ENCODE data around the gene OR2T29.
"Not testable (repeated sequence)": the region's sequence is repeated elsewhere in the genome, so short reads cannot be mapped to it uniquely, and the experiment has no call there.

The OR2T29 gene

DNA sequence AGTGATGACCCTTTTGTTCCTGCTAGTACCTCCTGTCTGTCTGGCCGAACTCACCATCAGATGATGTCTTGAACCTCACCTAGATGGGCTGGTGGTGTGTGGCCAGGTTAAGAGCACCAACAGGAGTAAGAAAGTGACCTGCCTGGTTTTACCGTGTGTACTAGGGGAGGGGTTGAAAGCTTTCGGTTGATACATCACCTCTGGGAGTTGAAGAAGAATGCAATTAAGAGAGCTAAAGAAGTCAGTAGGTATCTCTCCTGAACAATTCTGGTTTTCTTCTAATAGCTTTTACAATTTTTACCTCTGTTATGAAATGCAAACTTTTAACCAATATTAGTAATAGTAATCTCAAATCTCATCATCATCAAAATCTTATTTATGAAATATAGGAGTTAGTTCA is at the start of gene OR2T29:
OR2T29 (minus strand) TSS at position 101 of the 400 bp plus-strand sequence. CDS start 3,281 bp downstream, outside the sequence.
- not testable (repeated sequence) for DNase-seq (ENCODE audit: low spot score)

DNA sequence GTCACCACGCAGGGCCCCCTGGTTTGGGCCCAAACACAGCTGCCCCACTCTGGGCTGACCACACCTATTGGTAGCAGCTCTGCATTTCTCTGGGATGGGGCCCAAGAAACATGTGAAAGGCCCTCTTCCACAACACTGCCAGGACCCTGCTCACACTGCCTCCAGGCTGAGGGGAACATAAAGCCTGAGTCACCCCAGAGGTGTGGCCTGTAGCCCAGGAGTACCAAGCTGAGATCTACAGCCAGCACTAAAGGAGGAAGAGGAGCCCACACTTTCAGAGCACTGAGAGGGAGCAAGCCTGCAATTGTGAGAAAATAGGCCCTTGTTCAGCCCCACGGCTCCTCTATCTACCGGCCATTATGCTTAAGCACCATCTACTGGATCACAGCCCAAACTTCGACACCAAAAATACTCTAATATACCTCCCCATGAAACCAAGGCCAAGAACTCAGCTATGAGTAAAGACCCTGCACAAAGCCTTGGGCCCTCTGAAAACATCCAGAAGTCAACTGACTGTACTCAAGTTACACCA is 49.4 kb upstream of the OR2T29 start:
- DNase-seq (ENCODE audit: low spot score), result no peak

GRCh38 chr1:248610301-248610700 is 47.7 kb upstream of the OR2T29 start:
- no peak for DNase-seq (ENCODE audit: low spot score)

GRCh38 chr1:248599396-248599795 is 36.8 kb upstream of the OR2T29 start:
- DNase-seq (ENCODE audit: low spot score), result no peak

GRCh38 chr1:248597589-248597988 is 35.0 kb upstream of the OR2T29 start, which contains the start of gene OR2T10:
Gene OR2T10 (minus strand): TSS chr1:248597700. CDS start chr1:248593768, 3,932 bp downstream.
- DNase-seq (ENCODE audit: low spot score), result no peak

DNA sequence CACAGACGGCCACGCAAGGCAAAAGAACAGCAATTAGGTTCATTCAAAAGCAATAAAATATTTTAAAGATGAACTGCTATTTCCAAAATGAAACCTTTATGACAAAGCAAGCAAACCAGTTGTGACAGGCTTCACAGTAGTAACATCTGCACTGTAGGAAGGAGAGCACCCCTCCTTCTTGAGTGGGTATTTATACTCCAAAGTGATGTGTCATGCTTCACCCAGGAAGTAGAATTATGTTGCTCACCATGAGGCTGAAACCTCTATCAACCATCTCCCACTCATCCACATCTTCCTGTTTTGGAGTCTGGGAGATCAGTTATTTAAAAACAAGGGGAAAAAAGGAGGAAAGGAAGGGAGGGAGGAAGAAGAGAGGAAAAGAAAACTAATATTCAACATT is 34.0 kb upstream of the OR2T29 start:
- DNase-seq (ENCODE audit: low spot score), result no peak

DNA sequence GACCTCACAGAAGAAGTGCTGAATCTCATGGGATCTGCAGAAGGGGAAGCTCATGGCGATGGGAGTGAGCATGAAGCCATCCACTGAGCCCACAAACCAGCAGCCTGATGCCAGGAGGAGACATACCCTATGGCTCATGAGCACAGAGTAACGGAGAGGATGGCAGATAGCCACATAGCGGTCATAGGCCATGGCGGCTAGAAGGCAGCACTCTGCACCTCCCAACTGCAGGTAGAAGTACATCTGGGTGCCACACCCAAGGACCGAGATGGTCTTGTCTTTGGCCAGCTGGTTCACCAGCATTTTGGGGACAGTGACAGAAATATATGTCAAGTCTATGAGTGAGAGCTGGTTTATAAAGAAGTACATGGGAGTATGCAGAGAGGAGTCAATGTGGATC is 30.7 kb upstream of the OR2T29 start:
- no peak for DNase-seq (ENCODE audit: low spot score)

DNA sequence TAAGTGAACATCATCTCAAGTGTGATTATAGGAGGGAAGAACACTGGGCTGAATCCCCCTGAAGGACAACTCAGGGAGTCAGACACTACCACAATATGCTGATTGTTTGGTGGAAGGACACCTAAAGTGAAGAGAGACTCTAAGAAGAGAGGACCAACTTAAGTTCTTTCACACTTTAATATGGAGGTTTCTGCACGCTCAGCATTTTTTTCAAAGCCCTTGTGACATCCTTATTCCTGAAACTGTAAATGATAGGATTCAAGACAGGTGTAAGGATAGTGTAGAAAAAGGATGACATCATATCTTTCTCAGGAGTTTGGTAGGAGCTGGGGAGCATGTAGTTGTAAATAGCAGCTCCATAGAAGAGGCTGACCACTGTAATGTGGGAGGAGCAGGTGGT is 30.1 kb upstream of the OR2T29 start:
- DNase-seq (ENCODE audit: low spot score), result no peak

GRCh38 chr1:248590055-248590454 is 27.5 kb upstream of the OR2T29 start:
- no peak for DNase-seq (ENCODE audit: low spot score)

DNA sequence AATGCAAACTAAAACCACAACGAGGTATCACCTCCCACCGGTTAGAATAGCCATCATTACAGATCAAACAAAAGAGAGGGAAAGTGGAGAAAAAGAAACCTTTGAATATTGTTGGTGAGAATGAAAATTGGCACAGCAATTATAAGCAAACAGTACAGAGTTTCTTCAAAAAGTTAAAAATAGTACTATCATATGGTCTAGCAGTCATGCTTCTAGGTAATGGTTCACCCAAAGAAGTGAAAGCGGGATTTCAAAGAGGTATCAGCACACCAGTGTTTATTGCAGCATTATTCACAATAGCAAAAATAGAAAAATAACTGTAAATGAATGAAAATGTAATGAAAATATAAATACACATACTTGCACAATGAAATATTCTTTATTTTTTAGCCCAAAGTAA is 26.8 kb upstream of the OR2T29 start:
- no peak for DNase-seq (ENCODE audit: low spot score)

- no peak for DNase-seq (ENCODE audit: low spot score)
These were observed 22.7 kb upstream of the OR2T29 start for GRCh38 chr1:248585266-248585665.

DNA sequence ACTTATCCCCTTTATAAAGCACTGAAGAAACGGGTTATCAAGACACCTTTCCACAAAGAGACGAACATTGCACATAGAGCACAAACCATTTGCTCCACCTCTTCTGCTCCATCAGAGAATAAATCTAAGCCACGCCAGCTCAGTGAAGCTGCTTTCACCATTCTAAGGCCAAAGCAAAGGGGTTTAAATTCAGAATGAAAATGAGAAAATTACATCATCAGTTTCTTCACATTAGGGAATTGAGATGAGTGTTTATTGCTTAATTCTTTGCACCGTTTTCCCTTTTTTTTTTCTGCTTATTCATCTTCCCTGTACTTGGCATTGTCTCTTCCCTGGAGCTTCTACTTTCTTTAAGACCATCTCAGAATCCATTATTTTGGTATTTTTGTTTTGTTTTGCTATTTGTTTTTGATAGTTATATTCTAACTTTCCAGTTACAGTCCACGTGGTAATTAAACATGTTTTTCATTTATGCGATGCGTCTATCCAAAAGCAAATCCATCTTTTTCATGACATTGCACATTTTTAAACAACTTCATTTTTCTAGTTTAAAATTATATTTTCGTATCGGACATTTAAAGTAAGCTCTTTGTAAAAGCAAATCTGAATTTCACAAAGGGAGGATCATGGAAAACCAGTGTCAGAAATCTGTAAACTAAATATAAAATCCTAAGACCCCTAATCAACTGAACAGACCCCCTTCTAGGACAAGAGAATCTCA is 13.8 kb upstream of the OR2T29 start:
- DNase-seq (ENCODE audit: low spot score), result no peak

DNA sequence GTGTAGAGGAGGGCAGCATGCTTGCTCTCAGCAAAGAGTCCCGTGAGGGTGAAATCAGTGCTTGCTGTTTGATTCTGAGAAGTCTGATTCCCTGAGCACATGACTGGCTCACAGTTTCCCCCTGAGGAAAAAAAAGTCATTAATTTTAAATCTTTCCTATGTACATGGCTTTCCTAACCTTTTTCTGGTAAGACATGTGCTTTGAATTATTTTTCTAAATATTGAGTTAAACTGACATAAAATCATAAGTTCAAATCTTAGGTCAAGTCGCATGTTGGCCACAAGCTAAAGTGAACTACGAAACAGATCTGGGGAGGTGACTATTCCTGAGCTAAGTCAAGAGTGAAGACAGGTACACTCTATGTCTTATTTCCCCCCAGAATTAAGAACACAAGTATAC is 12.1 kb upstream of the OR2T29 start, which contains the start of gene OR2T34:
OR2T34 (minus strand) TSS at position 101 of the 400 bp plus-strand sequence; CDS start at position 101, 0 bp downstream.
- DNase-seq (ENCODE audit: low spot score), result not testable (repeated sequence)

GRCh38 chr1:248573856-248574255 is 11.3 kb upstream of the OR2T29 start:
- not testable (repeated sequence) for DNase-seq (ENCODE audit: low spot score)

DNA sequence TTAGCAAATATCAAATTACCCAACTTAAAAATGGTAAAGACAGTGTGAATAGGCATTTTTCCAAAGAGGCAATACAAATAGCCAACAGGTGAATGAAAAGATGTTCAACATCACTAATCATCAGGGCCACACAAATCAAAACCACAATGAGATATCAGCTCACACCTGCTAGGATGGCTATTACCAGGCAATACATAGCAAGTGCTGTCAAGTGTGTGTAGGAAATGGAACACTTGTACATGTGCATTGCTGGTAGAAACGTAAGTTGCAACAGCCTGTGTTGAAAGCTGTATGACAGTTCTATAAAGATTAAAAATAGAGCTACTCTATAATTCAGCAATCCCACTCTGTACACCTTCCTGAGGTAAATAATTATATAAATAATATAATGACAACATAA is 9.5 kb upstream of the OR2T29 start:
- not testable (repeated sequence) for DNase-seq (ENCODE audit: low spot score)

DNA sequence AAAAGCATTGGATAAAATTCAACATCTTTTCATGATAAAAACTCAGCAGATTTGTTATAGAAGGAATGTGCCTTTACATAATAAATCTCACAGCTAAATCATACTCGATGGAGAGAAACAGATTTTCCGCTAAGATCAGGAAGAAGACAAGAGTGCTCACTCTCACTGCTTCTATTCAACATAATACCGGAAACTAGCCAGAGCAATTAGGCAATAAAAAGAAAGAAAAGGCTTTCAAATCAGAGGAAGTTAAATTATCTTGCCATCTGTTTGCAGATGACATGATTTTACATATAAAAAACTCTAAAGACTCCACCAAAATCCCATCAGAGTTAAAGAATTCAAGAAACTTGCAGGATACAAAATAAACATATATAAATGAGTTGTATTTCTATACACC is 8.2 kb upstream of the OR2T29 start:
- DNase-seq (ENCODE audit: low spot score), result not testable (repeated sequence)

- not testable (repeated sequence) for DNase-seq (ENCODE audit: low spot score)
These were observed 6.5 kb upstream of the OR2T29 start for GRCh38 chr1:248569049-248569448.

DNA sequence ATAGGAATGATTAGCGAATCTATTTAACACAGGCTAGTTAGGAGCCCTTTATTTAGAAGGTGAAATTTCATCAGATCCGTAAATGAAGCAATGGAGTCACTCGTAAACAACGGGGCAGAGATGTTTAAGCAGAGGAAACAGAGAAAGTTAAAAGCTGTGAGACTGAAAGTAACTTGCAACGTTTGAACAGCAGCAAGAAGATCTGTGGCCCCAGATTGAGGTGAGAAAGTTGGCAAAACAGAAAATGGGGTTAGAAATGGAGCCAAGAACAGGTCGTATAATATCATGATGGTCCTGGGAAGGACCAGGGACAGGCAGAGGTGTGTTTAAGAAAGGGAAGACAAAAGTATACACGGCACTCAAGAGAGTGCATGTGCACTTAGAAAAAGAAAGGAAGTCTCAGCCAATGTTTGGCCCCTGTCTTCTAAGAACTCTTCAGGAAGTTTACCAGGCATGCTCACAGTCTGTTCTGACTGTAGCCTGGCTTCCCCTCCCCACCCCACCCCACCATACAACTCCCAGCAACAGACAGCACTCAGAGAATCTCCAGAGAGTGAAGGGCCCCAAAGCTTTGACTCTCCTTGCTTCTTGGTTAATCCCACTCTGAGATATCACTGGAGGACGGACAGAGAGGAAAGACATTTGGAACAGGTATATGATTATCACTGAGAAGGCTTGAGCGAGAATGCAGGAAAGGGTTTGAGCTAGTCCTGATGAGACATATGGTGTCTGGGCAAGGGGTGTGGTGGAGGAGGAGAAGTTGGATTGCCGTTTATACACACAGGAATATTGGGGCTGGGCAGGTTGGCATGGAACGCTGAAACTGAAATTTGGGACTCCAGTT is 3.2 kb upstream of the OR2T29 start:
- DNase-seq (ENCODE audit: low spot score), result not testable (repeated sequence)

- DNase-seq (ENCODE audit: low spot score), result not testable (repeated sequence)
These were observed 11.5 kb downstream of the OR2T29 start for GRCh38 chr1:248551027-248551426.

GRCh38 chr1:248547383-248547782 is 15.2 kb downstream of the OR2T29 start:
- DNase-seq (ENCODE audit: low spot score), result not testable (repeated sequence)

DNA sequence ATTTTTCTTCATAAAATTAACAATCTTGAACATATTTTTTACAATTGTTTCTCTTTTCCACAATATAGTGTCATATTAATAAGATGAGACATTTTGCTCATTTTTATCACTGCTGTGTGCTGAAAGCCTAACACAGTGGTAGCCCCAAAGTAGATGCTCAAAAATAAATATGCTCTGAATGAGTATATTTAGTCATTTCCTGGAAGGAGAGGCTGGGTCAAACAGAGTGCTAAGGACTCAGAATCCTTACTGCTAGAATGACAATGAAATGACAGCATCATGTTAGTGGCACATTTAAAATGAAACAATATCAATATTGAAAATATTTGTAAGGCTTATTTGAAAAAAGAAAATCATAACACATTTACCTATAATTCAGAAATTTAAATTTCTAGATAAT is 25.1 kb downstream of the OR2T29 start:
- not testable (repeated sequence) for DNase-seq (ENCODE audit: low spot score)

DNA sequence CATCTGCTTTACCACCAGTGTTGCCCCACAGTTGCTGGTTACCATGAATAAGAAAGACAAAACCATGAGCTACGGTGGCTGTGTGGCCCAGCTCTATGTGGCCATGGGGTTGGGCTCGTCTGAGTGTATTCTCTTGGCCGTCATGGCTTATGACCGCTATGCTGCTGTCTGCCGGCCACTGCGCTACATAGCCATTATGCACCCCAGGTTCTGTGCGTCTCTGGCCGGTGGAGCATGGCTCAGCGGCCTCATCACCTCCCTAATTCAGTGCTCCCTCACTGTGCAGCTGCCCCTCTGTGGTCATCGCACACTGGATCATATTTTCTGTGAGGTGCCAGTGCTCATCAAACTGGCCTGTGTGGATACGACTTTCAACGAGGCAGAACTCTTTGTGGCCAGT is 40.7 kb downstream of the OR2T29 start:
- no peak for DNase-seq (ENCODE audit: low spot score)

GRCh38 chr1:248510217-248510616 is 52.4 kb downstream of the OR2T29 start:
- not testable (repeated sequence) for DNase-seq (ENCODE audit: low spot score)
